HG02588 (cell line): ENCODE data around the gene FAM98B.

Source experiments
- ATAC-seq: cut with Tn5 transposase; IDR thresholded peaks from one replicate; pipeline ENCODE4 v1.9.1; 2021; ENCODE audit warnings: mild to moderate bottlenecking, moderate library complexity; ENCODE audit not compliant: unreplicated experiment

Gene FAM98B

GRCh38 chr15:38460543-38460942, 6.6 kb downstream of the FAM98B start:
- no peak for ATAC-seq

DNA sequence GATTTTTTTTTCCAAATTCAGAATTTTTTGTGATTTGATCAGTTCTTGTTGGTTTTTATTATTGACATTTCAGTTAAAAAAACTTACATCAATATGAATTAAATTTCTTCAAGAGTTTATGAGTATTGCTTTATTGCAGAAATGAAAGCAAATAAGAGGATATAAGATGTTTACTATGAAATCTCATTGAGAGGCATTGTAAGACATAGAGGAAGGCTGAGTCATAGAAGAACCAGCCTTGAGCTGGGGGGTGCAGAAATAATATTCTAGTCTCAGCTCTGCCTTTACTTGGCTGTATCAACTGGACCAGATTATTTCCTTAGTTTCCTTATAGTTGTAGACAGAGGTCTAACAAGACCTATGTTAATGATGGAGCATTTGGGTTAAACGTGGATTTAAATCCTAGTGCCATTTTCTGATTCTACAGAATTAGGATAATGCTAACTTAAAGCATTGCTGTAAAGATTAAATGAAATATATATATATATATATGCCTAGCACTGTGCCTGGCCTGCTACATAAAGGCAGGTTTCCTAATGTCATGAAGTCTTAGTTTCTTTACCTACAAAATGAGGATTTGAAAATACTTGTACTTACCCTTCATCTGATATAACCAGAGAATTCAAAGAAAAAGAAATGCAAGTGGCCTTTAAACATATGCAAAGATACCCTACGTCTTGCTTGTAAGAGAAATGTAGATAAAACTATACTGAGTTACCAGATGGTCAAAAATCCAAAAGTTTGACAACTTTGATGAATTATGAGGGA, 7.3 kb downstream of the FAM98B start:
- no peak for ATAC-seq

- no peak for ATAC-seq
Observed at GRCh38 chr15:38463893-38464292, 10.0 kb downstream of the FAM98B start.

- no peak for ATAC-seq
Observed at GRCh38 chr15:38464675-38465074, 10.7 kb downstream of the FAM98B start.

- no peak for ATAC-seq
Observed at GRCh38 chr15:38470816-38471215, 16.9 kb downstream of the FAM98B start.

DNA sequence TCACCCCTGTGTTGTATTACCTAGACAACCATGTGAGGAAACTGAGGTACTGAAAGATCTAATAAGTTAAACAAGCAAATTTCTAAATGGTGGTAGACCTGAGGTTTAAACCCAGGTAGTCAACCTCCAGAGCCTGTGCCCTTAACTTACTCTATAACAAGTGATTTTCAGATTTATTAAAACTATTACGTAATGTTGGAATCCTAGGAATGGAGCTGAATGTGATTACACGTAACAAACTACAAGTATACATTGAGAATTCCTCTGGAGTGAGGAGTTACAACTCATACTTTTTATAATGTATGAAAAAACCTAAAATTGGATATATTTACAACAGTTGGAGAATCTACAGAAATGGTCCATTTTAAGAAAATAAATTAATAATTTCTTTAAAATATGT, 18.0 kb downstream of the FAM98B start:
- ATAC-seq: no peak

DNA sequence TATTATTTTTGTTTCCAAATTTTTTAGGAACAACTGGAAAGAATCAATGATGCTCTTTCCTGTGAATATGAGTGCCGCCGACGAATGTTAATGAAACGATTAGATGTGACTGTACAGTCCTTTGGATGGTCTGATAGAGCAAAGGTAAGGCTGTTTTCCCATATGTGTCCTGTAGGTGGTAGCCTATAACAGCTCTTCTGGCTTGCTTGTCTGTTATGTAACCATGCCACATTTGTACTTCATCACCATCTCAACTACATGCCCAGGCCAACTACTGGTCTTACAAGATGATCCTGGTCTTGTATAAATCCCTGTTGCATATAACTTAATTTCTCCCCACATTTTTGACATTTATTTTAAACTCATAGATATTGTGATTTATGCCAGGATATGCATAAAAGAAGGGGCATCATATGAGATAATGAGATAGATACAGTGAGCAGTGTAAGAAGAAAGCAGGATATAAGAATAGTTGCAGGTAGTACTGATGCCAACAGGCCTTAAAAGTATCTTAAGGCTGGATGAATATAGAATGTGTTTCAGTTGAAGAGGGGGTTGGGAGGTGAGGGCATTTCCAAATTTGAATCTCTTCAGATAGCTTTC, 20.3 kb downstream of the FAM98B start:
- ATAC-seq: peak; percentile 97

GRCh38 chr15:38475361-38475760, 21.4 kb downstream of the FAM98B start:
- no peak for ATAC-seq

- ATAC-seq: no peak
Observed at GRCh38 chr15:38476120-38476519, 22.2 kb downstream of the FAM98B start.

DNA sequence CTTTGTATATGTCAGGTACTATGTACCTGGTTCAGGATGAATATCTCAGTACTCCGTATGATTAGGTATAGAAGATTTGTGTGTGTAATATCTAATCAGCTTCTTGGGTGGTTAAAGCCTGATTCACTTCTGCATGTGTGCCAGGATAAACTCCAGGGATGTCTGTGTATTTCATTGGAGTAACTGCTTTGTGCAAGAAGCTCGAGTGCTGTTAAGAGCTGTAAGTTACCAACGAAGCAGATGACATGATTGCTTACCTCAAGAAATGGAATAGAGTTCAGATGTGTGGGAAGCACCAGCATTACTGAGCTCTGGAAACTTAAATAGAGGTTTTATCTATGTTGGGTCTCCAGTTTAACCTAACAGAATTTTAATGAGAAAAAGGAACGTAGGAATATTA, 23.7 kb downstream of the FAM98B start:
- no peak for ATAC-seq

GRCh38 chr15:38479266-38479665, 25.3 kb downstream of the FAM98B start:
- ATAC-seq: no peak

GRCh38 chr15:38479756-38480155, 25.8 kb downstream of the FAM98B start:
- ATAC-seq: no peak

DNA sequence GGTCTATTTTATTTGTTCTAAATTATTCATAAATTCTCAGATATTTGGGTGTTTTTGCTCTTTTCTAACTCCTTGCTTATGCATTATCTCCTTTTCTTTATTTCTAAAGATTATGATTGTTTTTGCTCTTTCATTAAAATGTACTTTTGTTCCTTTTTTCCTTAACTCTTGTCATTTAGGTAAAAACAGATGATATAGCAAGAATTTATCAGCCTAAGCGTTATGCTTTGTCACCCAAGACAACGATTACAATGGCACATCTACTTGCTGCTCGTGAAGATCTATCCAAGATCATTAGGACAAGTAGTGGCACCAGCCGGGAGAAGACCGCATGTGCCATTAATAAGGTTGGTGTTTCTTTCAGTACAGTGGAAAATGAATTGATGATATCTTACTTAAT, 27.2 kb downstream of the FAM98B start:
- no peak for ATAC-seq

- no peak for ATAC-seq
Observed at GRCh38 chr15:38481761-38482160, 27.8 kb downstream of the FAM98B start.

GRCh38 chr15:38482572-38482971, 28.6 kb downstream of the FAM98B start:
- ATAC-seq: no peak

DNA sequence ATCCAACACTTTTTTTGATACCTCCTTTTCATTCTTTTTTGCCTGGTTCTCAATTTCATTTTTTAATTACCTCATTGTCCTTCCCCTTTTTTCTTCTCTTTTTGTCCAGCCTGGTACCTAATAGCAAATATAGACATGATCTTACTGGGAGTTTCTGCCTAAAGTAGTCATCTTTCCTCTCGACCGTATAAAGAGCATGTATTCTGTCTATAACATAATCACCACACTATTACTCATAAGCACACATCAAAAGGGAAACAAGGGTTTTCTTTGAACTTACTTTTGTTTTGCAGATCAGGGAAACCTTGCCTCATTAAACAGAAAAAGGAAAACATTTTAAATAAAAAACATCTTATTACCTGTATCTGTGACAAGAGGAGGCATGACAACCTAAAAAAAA, 33.0 kb downstream of the FAM98B start:
- ATAC-seq: no peak

- ATAC-seq: no peak
Observed at GRCh38 chr15:38487378-38487777, 33.5 kb downstream of the FAM98B start.

GRCh38 chr15:38490242-38490922, 36.5 kb downstream of the FAM98B start:
- no peak for ATAC-seq

GRCh38 chr15:38496151-38496550, 42.2 kb downstream of the FAM98B start:
- no peak for ATAC-seq

DNA sequence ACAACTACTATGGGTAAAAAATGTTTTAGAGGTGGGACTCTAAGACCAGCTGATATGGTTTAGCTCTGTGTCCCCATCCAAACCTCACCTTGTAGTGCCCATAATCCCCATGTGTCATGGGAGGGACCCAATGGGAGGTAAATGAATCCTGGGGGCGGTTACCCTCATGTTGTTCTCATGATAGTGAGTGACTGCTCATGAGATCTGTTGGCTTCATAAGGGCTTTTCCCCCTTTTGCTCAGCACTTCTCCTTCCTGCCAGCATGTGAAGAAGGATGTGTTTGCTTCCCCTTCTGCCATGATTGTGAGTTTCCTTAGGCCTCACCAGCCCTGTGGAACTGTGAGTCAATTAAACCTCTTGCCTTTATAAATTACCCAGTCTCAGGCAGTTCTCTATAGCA, 45.7 kb downstream of the FAM98B start:
- no peak for ATAC-seq

GRCh38 chr15:38503496-38503895, 49.6 kb downstream of the FAM98B start:
- ATAC-seq: no peak
